ENCODE measurements around the gene ZBTB7C.

DNA sequence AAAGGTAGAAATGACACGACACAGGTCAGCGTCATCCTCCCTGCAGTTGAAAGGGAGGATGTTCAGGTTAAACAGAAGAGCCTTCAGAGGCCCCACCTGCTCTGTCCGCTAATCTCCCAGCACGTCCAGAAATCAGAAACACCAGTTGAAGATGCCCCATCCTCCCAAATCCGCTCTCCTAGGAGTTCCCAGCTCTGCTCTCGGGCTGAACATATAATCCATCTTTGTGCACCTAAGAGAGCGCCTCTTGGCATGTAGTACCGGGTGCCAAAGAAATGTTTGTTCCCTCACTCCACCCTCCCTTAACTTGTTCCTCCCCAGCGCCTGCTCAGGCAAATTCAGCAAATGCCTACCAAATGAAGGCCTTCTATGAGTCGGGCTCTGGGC is 333.5 kb downstream of the ZBTB7C start:
- TF ChIP-seq, protein P1, sequence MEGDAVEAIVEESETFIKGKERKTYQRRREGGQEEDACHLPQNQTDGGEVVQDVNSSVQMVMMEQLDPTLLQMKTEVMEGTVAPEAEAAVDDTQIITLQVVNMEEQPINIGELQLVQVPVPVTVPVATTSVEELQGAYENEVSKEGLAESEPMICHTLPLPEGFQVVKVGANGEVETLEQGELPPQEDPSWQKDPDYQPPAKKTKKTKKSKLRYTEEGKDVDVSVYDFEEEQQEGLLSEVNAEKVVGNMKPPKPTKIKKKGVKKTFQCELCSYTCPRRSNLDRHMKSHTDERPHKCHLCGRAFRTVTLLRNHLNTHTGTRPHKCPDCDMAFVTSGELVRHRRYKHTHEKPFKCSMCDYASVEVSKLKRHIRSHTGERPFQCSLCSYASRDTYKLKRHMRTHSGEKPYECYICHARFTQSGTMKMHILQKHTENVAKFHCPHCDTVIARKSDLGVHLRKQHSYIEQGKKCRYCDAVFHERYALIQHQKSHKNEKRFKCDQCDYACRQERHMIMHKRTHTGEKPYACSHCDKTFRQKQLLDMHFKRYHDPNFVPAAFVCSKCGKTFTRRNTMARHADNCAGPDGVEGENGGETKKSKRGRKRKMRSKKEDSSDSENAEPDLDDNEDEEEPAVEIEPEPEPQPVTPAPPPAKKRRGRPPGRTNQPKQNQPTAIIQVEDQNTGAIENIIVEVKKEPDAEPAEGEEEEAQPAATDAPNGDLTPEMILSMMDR (IDR thresholded peaks at IDR 0.05), result no peak
- no peak for TF ChIP-seq POLR2A (IDR thresholded peaks at IDR 0.05)
